Cardiac atrium fibroblast (primary cell): Measurements from ENCODE around the gene FSCB. TPM values are rescaled to one million over a fixed set of nuclear protein-coding genes. Genes with fewer than 3 reads are reported as not detected.

Experiments used
- total RNA-seq: library from RNA; depleted of rRNA; stranded (reverse); fragments of >200 nt; gene quantifications from 2 replicates; pipeline ENCODE4 v1.2.3, GENCODE V29; 2015

The FSCB gene, protein sequence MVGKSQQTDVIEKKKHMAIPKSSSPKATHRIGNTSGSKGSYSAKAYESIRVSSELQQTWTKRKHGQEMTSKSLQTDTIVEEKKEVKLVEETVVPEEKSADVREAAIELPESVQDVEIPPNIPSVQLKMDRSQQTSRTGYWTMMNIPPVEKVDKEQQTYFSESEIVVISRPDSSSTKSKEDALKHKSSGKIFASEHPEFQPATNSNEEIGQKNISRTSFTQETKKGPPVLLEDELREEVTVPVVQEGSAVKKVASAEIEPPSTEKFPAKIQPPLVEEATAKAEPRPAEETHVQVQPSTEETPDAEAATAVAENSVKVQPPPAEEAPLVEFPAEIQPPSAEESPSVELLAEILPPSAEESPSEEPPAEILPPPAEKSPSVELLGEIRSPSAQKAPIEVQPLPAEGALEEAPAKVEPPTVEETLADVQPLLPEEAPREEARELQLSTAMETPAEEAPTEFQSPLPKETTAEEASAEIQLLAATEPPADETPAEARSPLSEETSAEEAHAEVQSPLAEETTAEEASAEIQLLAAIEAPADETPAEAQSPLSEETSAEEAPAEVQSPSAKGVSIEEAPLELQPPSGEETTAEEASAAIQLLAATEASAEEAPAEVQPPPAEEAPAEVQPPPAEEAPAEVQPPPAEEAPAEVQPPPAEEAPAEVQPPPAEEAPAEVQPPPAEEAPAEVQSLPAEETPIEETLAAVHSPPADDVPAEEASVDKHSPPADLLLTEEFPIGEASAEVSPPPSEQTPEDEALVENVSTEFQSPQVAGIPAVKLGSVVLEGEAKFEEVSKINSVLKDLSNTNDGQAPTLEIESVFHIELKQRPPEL
- not detected in 2 replicates for total RNA-seq

DNA sequence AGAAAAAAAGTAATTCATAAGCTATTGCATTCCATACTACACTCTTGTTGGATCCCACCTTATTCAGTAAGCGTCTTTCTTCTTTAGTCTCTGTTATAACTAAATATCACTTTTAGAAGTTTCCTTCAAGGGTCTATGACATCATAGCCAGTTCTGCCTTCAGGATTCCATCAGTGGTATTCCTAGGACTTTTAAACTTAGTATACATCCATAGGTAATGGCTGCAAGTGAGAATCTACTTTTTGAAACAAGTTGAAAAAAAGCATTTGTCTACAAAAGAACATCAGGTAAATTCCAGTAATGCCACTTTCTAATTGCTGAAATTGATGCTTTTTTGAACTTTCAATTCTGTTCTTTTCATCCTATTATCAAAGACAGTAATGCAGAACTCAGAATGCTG is at the start of gene FSCB:
Gene FSCB (minus strand): TSS at position 101 of the 400 bp plus-strand sequence. CDS start 296 bp downstream, outside the sequence.

